ENCODE data around the gene ORMDL3.

The ORMDL3 gene, protein sequence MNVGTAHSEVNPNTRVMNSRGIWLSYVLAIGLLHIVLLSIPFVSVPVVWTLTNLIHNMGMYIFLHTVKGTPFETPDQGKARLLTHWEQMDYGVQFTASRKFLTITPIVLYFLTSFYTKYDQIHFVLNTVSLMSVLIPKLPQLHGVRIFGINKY

GRCh38 chr17:39927101-39927928 is at the start of gene ORMDL3, which contains the start of gene LRRC3C:
TSS of gene ORMDL3 (minus strand) at chr17:39927601. CDS start at chr17:39924203, 3,398 bp downstream.
TSS of gene LRRC3C (plus strand) at chr17:39927732. CDS start at chr17:39941524, 13,792 bp downstream.
- DNase-seq (ENCODE audit: insufficient read length, low spot score): peak; percentile 90
- FAIRE-seq: peak; percentile 96

GRCh38 chr17:39975801-39976200 is 48.4 kb upstream of the ORMDL3 start:
- no peak for FAIRE-seq
- DNase-seq (ENCODE audit: insufficient read length, low spot score): no peak

DNA sequence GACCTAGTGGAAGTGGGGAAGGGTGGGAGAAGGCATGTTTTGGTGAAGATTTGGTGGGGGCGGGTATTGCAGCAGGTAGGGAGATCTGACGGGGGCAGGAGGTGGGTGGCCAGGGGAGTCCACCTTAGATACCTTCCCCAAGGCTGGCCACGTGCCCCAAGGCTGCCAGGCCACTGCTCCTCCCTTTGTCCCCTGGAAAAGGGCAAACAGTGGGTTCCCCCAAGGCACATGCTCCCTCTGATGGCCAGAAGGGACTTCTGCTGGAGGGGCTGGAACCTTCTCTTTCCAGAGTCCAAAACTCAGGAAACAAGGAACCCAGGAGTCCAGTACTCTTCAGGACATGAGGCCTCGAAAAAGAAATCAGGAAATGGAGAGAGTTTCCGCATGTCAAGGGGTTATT is 47.0 kb upstream of the ORMDL3 start:
- FAIRE-seq: no peak
- DNase-seq (ENCODE audit: insufficient read length, low spot score): no peak

DNA sequence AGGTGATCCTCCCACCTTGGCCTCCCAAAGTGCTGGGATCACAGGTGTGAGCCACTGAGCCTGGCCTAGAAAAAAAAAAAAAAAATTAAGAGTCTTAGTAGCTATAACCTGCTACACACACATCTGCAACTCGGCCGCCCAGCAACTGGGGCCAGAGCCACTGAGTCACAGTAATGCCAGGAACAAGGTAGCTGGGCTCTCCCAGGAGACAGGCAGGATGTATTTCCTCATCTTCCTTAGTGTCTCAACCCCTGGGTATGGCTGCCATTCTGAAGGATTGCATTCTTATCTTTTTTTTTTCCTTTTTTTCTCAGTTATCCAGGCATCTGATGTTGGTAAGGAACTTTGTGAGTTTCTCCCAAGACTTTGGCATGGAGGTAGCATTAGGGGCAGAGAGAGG is 46.1 kb upstream of the ORMDL3 start:
- FAIRE-seq (no peak), DNase-seq (ENCODE audit: insufficient read length, low spot score) (no peak)

- FAIRE-seq: no peak
- DNase-seq (ENCODE audit: insufficient read length, low spot score): no peak
Observed at GRCh38 chr17:39972271-39972670, 44.9 kb upstream of the ORMDL3 start.

GRCh38 chr17:39971076-39971603 is 43.7 kb upstream of the ORMDL3 start:
- DNase-seq (ENCODE audit: insufficient read length, low spot score): no peak
- no peak for FAIRE-seq

- DNase-seq (ENCODE audit: insufficient read length, low spot score) (no peak), FAIRE-seq (no peak)
Observed at GRCh38 chr17:39970157-39970692, 42.8 kb upstream of the ORMDL3 start.

DNA sequence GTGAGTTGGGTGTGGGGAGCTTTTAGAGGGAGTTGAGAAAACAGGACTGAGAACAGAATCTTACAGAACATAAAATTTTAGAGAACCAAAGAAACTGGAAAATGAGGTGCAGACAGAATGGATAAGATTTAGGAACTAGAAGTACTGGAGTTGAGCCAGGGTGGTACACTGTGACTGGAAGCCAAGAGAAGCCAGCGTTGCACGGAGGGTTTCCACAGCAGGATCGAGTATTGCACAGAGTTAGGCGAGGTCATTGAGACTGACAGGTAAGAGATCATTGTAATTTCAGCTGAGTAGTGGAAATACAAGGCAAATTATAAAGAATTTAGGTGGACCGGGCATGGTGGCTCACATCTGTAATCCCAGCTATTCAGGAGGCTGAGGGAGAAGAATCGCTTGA is 42.0 kb upstream of the ORMDL3 start:
- FAIRE-seq: no peak
- DNase-seq (ENCODE audit: insufficient read length, low spot score): no peak

GRCh38 chr17:39968761-39969160 is 41.4 kb upstream of the ORMDL3 start:
- no peak for FAIRE-seq
- no peak for DNase-seq (ENCODE audit: insufficient read length, low spot score)

DNA sequence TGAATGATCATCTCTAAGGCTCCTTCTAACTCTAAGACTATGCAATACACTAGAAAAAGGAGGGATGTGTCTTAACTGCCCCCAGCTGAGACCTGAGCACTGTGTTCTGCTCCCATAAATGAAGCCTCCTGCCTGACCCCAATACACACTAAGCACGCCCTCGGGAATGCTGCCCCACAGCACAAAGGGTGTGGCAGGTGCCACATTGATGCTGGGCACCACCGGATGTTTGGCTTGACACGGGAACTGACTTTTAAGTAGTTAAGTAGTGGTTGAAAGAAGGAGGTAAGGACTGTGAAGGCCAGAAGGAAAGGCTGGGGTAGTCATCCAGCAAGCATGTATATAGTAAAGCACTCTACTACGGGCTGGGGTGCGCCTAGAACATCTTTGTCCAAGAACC is 39.4 kb upstream of the ORMDL3 start:
- no peak for DNase-seq (ENCODE audit: insufficient read length, low spot score)
- FAIRE-seq: no peak

DNA sequence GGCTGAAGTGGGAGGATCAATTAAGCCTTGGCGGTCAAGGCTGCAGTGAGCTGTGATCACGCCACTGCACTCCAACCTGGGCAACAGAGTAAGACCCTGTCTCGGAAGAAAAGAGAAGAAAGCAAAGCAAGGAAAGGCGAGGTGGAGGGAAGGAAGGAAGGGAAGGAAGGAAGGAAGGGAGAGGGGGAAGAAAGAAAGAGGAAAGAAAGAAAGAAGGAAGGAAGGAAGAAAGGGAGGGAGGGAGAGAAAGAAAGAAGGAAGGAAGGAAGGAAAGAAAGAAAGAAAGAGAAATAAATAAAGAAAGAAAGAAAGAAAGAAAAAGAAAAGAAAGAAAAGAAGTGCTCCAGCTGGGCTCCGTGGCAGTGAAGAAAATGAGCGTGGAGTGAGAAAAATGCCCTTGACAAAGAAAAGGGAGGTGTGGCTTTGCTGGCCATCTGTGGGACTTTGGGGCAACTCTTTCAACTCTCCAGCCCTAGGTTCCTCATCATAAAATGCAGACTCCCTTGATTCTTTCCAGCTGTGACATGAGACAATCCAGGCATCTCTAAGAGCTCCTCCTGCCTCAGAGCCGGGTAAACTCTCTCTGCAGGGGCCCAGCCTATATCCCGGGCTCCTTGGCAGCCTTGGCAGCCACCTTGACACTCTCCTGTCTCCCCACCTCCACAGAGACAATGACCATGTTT is 37.8 kb upstream of the ORMDL3 start:
- FAIRE-seq: no peak
- DNase-seq (ENCODE audit: insufficient read length, low spot score): no peak

- DNase-seq (ENCODE audit: insufficient read length, low spot score) (no peak), FAIRE-seq (no peak)
Observed at GRCh38 chr17:39963829-39964228, 36.4 kb upstream of the ORMDL3 start.

- DNase-seq (ENCODE audit: insufficient read length, low spot score): no peak
- no peak for FAIRE-seq
Observed at GRCh38 chr17:39962642-39963220, 35.3 kb upstream of the ORMDL3 start, which contains the start of gene GSDMA. TSS of gene GSDMA (plus strand) at chr17:39963004. CDS start at chr17:39965688, 2,684 bp downstream.

GRCh38 chr17:39960524-39961041 is 33.2 kb upstream of the ORMDL3 start:
- no peak for DNase-seq (ENCODE audit: insufficient read length, low spot score)
- FAIRE-seq: no peak

GRCh38 chr17:39955726-39956225 is 28.4 kb upstream of the ORMDL3 start:
- DNase-seq (ENCODE audit: insufficient read length, low spot score) (no peak), FAIRE-seq (no peak)

DNA sequence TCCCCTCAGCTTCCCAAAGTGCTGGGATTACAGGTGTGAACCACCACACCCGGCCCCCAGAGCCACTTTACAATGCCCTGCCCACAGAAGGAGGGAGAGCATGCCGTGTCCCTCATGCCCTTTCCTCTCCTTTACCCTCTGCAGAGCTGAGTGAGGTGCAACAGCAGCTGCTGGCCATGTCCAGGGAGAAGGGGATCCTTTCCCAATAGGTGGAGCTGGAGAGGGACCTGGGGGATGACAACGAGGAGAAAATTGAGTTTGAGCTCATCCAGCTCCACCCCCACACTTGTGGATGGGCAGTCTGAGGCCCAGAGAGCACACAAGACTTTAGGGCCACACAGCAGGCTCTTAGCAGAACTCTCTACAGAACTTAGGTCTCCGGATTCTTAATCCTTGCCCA is 27.5 kb upstream of the ORMDL3 start:
- no peak for FAIRE-seq

DNA sequence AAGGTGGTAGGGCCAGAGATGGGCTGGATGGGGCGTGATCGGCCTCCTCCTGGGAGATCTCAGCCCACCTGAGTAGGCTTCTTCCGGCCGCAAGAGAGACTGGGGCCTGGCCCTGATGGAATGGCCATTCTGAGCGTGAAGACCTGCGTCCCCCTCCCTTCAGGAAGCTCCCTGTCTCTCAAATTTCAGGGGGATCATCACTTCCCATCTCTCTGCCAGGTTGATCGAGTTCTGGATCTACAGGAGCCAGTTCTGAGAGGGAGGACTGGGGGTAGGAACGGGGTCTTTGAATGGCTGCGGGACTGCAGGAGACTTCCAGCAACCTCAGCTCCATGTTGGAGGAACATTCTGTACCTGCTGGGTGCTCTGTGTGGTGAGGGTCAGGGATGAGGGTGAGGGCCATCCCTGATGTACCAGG is 26.1 kb upstream of the ORMDL3 start:
- DNase-seq (ENCODE audit: insufficient read length, low spot score) (no peak), FAIRE-seq (no peak)

More for the DNA sequence above, 27.5 kb upstream of the ORMDL3 start:
- no peak for DNase-seq (ENCODE audit: insufficient read length, low spot score)

DNA sequence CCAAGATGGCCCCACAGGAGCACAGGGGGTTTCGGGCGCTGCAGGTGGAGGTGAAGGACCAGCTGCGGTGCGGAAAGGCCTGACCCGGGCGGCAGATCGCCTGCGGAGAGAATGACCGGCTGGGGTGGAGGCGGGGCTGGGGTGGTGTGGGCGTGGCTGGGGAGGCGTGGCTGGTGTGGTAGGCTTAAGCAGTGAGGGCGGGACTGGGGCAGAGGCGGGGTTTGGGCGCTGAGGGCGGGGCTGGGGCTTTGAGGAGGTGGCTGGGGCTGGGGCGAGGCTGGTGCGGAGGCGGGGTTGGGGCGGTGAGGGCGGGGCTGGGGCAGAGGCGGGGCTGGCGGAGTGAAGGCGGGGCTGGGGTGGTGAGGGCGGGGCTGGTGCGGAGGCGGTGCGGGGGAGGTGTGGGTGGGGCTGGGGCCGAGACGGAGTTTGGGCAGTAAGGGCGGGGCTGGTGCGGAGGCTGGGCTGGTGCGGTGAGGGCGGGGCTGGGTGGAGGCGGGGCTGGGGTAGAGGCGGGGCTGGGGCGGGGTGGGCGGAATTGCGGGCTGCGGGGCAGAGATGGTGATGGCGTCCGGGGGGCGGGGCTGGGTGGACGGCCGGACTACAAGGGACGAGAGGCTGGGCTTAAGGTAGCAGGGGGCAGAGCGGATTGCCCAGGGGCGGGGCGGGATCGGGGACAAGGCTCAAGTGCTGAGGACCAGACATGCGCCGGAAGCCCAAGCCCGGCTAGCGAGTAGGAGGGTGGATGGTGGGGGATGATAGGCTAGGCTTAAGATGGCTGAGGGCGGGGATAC is 25.5 kb upstream of the ORMDL3 start:
- FAIRE-seq (peak; percentile 97), DNase-seq (ENCODE audit: insufficient read length, low spot score) (peak; percentile 91)

DNA sequence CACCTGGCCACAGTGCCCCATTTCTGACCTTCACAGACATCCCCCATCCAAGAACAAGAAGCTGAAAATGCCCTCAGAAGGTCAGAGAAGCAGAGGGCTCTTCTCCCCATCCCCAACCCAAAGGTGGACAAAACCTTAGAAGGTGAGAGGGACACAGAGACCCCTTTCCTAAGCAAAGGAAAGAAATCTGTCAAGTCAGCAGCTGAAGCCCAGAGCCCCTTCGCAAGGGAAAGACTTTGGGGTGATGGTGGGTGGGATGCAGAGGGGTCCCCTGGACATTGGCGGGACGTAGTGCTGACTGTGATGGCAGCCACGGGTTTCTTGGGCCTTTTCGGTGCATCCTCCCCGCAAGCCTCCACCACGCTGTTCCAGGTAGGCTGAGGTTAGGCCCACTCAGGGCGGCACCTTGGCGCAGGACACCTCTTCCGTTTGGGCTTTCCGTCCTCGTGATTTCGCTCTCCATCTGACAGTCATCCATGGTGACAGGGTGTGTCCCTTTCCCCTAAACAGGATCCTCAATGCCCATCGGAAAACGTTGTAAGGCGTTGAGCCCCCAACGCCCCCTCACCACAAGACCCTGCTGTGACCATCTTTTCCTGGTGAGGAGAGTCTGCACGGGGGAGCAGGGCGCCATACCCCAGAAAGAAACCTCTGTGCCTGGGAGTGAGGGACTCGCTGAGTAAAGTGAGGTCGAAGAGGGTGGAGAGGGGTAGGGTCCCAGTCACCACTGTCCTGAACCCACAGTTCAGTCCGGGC is 24.7 kb upstream of the ORMDL3 start:
- FAIRE-seq (no peak), DNase-seq (ENCODE audit: insufficient read length, low spot score) (no peak)

Measured in GM19239 (cell line).